Activated CD4-positive, alpha-beta T cell treated with anti-CD3 and anti-CD28 coated beads for 1 hour (primary cell): ENCODE data around the gene ATP12A.
A peak's percentile ranks its signal among the peaks of the same experiment; 100 is the strongest.

Experiments
- DNase-seq: peaks from one replicate; pipeline ENCODE4 v3.0.0-alpha.2; 2020

Gene ATP12A

GRCh38 chr13:24664726-24665409 lies 15.3 kb upstream of the ATP12A start:
- DNase-seq: no peak

GRCh38 chr13:24668511-24668910 lies 11.7 kb upstream of the ATP12A start:
- no peak for DNase-seq

GRCh38 chr13:24668955-24669582 lies 11.1 kb upstream of the ATP12A start:
- DNase-seq: no peak

- no peak for DNase-seq
These were observed 10.0 kb upstream of the ATP12A start for GRCh38 chr13:24670174-24670573.

GRCh38 chr13:24670961-24671381 lies 9.2 kb upstream of the ATP12A start:
- no peak for DNase-seq

GRCh38 chr13:24671386-24672113 lies 8.7 kb upstream of the ATP12A start:
- no peak for DNase-seq

GRCh38 chr13:24672141-24673132 lies 7.8 kb upstream of the ATP12A start:
- no peak for DNase-seq

- DNase-seq: no peak
These were observed 4.2 kb upstream of the ATP12A start for GRCh38 chr13:24675806-24676570.

GRCh38 chr13:24678151-24678550 lies 2.1 kb upstream of the ATP12A start:
- no peak for DNase-seq

GRCh38 chr13:24679686-24680085 lies 522 bp upstream of the ATP12A start:
- no peak for DNase-seq

- DNase-seq: no peak
These were observed 855 bp downstream of the ATP12A start for GRCh38 chr13:24680921-24681604.

- no peak for DNase-seq
These were observed 1.7 kb downstream of the ATP12A start for GRCh38 chr13:24681930-24682329.

GRCh38 chr13:24682353-24682752 lies 2.1 kb downstream of the ATP12A start:
- DNase-seq: no peak

- DNase-seq: no peak
These were observed 3.1 kb downstream of the ATP12A start for GRCh38 chr13:24683351-24683750.

GRCh38 chr13:24683838-24684599 lies 3.8 kb downstream of the ATP12A start:
- DNase-seq: peak; percentile 29

- DNase-seq: no peak
These were observed 4.4 kb downstream of the ATP12A start for GRCh38 chr13:24684600-24684998.

- DNase-seq: no peak
These were observed 5.1 kb downstream of the ATP12A start for GRCh38 chr13:24685314-24685713.

GRCh38 chr13:24687611-24688010 lies 7.4 kb downstream of the ATP12A start:
- no peak for DNase-seq

GRCh38 chr13:24688111-24688510 lies 7.9 kb downstream of the ATP12A start:
- DNase-seq: no peak

GRCh38 chr13:24688950-24689349 lies 8.7 kb downstream of the ATP12A start:
- DNase-seq: no peak

- no peak for DNase-seq
These were observed 11.2 kb downstream of the ATP12A start for GRCh38 chr13:24691381-24691780.
